GM12878 (cell line): ENCODE data around the gene TBC1D5. TPM values are rescaled to one million over a fixed set of nuclear protein-coding genes. Genes with fewer than 3 reads are reported as not detected.
A peak's percentile ranks its signal among the peaks of the same experiment; 100 is the strongest.

Experiments used
- EGR1 ChIP-seq, 2 experiments: IDR thresholded peaks; 1 replicate in 1 of 2; 2 replicates in 1 of 2; pipeline ENCODE4 v1.6.1; 2011 to 2012; ENCODE audit warnings: low read depth in 2 of 2, low read length in 2 of 2, borderline replicate concordance in 1 of 2, mild to moderate bottlenecking in 1 of 2, moderate library complexity in 1 of 2
- ESRRA ChIP-seq: IDR thresholded peaks from 2 replicates; pipeline ENCODE4 v1.6.1; 2012; ENCODE audit warnings: mild to moderate bottlenecking, low read length, improper control_type of control experiment
- ETV6 ChIP-seq, 2 experiments: fragments of 450-650 bp in 1 of 2; IDR thresholded peaks in 1 of 2; conservative IDR thresholded peaks in 1 of 2; 2 replicates each; pipeline ENCODE4 v1.6.1; 2014; ENCODE audit warnings: antibody characterized with exemption in 1 of 2, borderline replicate concordance in 1 of 2, low read depth in 1 of 2, mild to moderate bottlenecking in 1 of 2, moderate library complexity in 1 of 2
- EZH2 ChIP-seq: IDR thresholded peaks from 2 replicates; pipeline ENCODE4 v1.6.1; 2012; ENCODE audit warnings: low read depth, mild to moderate bottlenecking, control low read depth, inconsistent platforms, low read length, borderline replicate concordance; ENCODE audit not compliant: control insufficient read depth
- GABPA ChIP-seq: IDR thresholded peaks from 2 replicates; pipeline ENCODE4 v1.6.1; 2014; ENCODE audit warnings: antibody characterized with exemption, low read depth, mild to moderate bottlenecking, inconsistent platforms
- IKZF1 ChIP-seq: fragments of 450-650 bp; conservative IDR thresholded peaks from 2 replicates; pipeline ENCODE4 v1.6.1; 2017; ENCODE audit warnings: antibody characterized with exemption, mild to moderate bottlenecking
- KDM1A ChIP-seq: fragments of 200-600 bp; sonication (generic); IDR thresholded peaks from 2 replicates; pipeline ENCODE4 v1.6.1; 2016; ENCODE audit warnings: borderline replicate concordance
- LARP7 ChIP-seq: fragments of 450-650 bp; IDR thresholded peaks from 2 replicates; pipeline ENCODE4 v1.6.1; 2017; ENCODE audit warnings: mild to moderate bottlenecking
- POU2F2 ChIP-seq: IDR thresholded peaks from 3 replicates; pipeline ENCODE4 v1.6.1; 2011; ENCODE audit warnings: low read depth, mild to moderate bottlenecking, low read length, borderline replicate concordance
- RAD21 ChIP-seq: IDR thresholded peaks from 2 replicates; pipeline ENCODE4 v1.6.1; 2011; ENCODE audit warnings: mild to moderate bottlenecking, low read depth, low read length, moderate library complexity; ENCODE audit not compliant: insufficient read depth
- SMARCA5 ChIP-seq: fragments of 450-650 bp; IDR thresholded peaks from 2 replicates; pipeline ENCODE4 v1.6.1; 2017; ENCODE audit warnings: mild to moderate bottlenecking
- SUPT20H ChIP-seq: IDR thresholded peaks from 2 replicates; pipeline ENCODE4 v1.6.1; 2011; ENCODE audit warnings: low read depth, mild to moderate bottlenecking, low read length, moderate library complexity, borderline replicate concordance; ENCODE audit not compliant: control insufficient read depth
- TCF3 ChIP-seq: IDR thresholded peaks from 2 replicates; pipeline ENCODE4 v1.6.1; 2012; ENCODE audit warnings: low read depth, mild to moderate bottlenecking, low read length, borderline replicate concordance; ENCODE audit not compliant: insufficient read depth
- ZNF207 ChIP-seq: fragments of 450-650 bp; IDR thresholded peaks from 2 replicates; pipeline ENCODE4 v1.6.1; 2014; ENCODE audit warnings: antibody characterized with exemption, mild to moderate bottlenecking, borderline replicate concordance
- polyA plus RNA-seq, 11 experiments: library from polyadenylated mRNA; depleted of rRNA in 4 of 11; unstranded in 6 of 11; stranded (reverse) in 5 of 11; fragments of >200 nt; fragmentation: Nextera tagmentation in 4 of 11; fragmentation: Illumina TruSeq in 1 of 11; extraction: Ambion mirVana in 4 of 11; extraction: Trizol in 1 of 11; gene quantifications; 1 replicate in 1 of 11; 2 replicates in 10 of 11; pipeline versions ENCODE4 v1.2.1 to v1.2.3, GENCODE V29; 2011 to 2016; ENCODE audit warnings: inconsistent platforms in 2 of 11, missing spikeins in 2 of 11, low read depth in 1 of 11
- total RNA-seq, 4 experiments: library from RNA; depleted of rRNA in 3 of 4; stranded (reverse); fragments of >200 nt in 3 of 4; fragmentation: Illumina TruSeq in 1 of 4; extraction: Trizol in 1 of 4; gene quantifications; 2 replicates each; pipeline versions ENCODE4 v1.2.1 to v1.2.3, GENCODE V29; 2013 to 2021
- TF ChIP-seq, protein P1 (sequence below): fragments of 450-650 bp; IDR thresholded peaks from 2 replicates; pipeline ENCODE4 v1.6.1; 2017; ENCODE audit warnings: borderline replicate concordance
- TF ChIP-seq, protein P2 (sequence below), 3 experiments: IDR thresholded peaks in 2 of 3; conservative IDR thresholded peaks in 1 of 3; 2 replicates each; pipeline ENCODE4 v1.5.1; 2011; ENCODE audit warnings: low read depth in 3 of 3, low read length in 3 of 3, mild to moderate bottlenecking in 3 of 3, control low read depth in 2 of 3, moderate library complexity in 2 of 3, inconsistent platforms in 1 of 3, mixed read lengths in 1 of 3; ENCODE audit not compliant: control insufficient read depth in 2 of 3, insufficient read depth in 1 of 3; ENCODE audit errors: extremely low read depth in 1 of 3
- TF ChIP-seq, protein P3 (sequence below): IDR thresholded peaks from 2 replicates; pipeline ENCODE4 v1.6.1; 2011; ENCODE audit warnings: borderline replicate concordance, low read depth, mild to moderate bottlenecking, moderate library complexity, low read length; ENCODE audit not compliant: insufficient read depth, poor library complexity, severe bottlenecking
- TF ChIP-seq, protein P4 (sequence below): fragments of 450-650 bp; IDR thresholded peaks from 2 replicates; pipeline ENCODE4 v1.6.1; 2018; ENCODE audit warnings: borderline replicate concordance, mild to moderate bottlenecking; ENCODE audit not compliant: partially characterized antibody
- TF ChIP-seq, protein P5 (sequence below): IDR thresholded peaks from 2 replicates; pipeline ENCODE4 v1.6.1; 2011; ENCODE audit warnings: mild to moderate bottlenecking, low read depth, low read length, moderate library complexity; ENCODE audit not compliant: insufficient replicate concordance

The TBC1D5 gene
- total and polyA plus RNA-seq, 10 of the 15 experiments (the other 5 are each of a cell fraction or from before 2014, with no cell fraction given), result 5.5 to 61.0 (median 43.8) TPM

DNA sequence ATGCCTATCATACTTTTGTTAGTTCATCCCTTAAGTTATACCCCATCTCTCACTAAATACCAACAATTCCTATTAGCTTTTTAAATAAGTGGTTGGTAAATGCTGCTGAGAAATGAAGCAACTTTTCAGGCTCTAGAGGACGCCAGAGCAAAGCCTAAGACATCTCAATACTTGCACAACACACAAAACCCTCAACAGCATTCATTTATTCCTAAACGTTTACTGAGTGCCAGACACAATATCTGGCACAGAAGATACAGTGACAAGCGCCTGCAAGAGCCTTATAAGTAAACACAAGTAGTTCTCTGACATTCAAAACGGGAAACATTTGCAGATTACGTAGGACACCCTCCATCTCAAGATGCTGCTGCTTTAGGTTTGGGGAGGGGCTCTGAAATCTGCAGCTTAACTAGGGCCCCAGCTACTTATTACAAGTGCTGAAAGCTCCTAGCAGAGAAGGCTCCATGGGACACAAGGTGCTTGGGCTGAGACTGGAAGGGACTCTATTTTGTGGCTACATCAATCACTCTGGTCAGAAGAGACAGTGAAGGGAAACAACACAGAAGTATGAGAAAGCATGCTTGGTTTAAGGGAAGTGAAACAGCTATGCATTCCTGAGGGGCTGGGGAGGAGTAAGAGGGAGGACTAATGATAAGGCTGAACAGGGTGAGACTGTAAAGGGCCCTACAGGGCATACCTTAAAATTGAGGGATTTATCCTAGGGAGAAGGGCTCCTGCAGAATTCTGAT, 546.4 kb downstream of the TBC1D5 start (continued):
- TF ChIP-seq, protein P1, sequence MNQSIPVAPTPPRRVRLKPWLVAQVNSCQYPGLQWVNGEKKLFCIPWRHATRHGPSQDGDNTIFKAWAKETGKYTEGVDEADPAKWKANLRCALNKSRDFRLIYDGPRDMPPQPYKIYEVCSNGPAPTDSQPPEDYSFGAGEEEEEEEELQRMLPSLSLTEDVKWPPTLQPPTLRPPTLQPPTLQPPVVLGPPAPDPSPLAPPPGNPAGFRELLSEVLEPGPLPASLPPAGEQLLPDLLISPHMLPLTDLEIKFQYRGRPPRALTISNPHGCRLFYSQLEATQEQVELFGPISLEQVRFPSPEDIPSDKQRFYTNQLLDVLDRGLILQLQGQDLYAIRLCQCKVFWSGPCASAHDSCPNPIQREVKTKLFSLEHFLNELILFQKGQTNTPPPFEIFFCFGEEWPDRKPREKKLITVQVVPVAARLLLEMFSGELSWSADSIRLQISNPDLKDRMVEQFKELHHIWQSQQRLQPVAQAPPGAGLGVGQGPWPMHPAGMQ, result no peak
- TF ChIP-seq EGR1 (IDR thresholded peaks at IDR 0.05; ENCODE audit: borderline replicate concordance in 1 of 2, low read depth in 2 of 2, low read length in 2 of 2) (no peak), ZNF207 (no peak), LARP7 (no peak), EZH2 (no peak), SUPT20H (no peak), RAD21 (peak; percentile 51), TCF3 (no peak), SMARCA5 (0 out of 2 replicates have a peak, but pooled peaks have one; percentile 41), ETV6 (conservative IDR thresholded peaks at IDR 0.05 in 1 of 2, IDR thresholded peaks at IDR 0.05 in 1 of 2; ENCODE audit: borderline replicate concordance in 1 of 2, low read depth in 1 of 2) (peak in 1 of 2 experiments; percentile 58; a peak in 1 of 4 replicates), GABPA (no peak), ESRRA (no peak), KDM1A (no peak), POU2F2 (peak; percentile 43; the same call in 1 of the 3 replicates), IKZF1 (peak; percentile 88)
- TF ChIP-seq, protein P2, sequence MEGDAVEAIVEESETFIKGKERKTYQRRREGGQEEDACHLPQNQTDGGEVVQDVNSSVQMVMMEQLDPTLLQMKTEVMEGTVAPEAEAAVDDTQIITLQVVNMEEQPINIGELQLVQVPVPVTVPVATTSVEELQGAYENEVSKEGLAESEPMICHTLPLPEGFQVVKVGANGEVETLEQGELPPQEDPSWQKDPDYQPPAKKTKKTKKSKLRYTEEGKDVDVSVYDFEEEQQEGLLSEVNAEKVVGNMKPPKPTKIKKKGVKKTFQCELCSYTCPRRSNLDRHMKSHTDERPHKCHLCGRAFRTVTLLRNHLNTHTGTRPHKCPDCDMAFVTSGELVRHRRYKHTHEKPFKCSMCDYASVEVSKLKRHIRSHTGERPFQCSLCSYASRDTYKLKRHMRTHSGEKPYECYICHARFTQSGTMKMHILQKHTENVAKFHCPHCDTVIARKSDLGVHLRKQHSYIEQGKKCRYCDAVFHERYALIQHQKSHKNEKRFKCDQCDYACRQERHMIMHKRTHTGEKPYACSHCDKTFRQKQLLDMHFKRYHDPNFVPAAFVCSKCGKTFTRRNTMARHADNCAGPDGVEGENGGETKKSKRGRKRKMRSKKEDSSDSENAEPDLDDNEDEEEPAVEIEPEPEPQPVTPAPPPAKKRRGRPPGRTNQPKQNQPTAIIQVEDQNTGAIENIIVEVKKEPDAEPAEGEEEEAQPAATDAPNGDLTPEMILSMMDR (IDR thresholded peaks at IDR 0.05 in 2 of 3, conservative IDR thresholded peaks at IDR 0.05 in 1 of 3; ENCODE audit: control insufficient read depth in 2 of 3, extremely low read depth in 1 of 3, insufficient read depth in 1 of 3, low read depth in 3 of 3, low read length in 3 of 3), result peak; percentile 32 to 49 (median 32); a peak in 4 of 6 replicates
- TF ChIP-seq, protein P3, sequence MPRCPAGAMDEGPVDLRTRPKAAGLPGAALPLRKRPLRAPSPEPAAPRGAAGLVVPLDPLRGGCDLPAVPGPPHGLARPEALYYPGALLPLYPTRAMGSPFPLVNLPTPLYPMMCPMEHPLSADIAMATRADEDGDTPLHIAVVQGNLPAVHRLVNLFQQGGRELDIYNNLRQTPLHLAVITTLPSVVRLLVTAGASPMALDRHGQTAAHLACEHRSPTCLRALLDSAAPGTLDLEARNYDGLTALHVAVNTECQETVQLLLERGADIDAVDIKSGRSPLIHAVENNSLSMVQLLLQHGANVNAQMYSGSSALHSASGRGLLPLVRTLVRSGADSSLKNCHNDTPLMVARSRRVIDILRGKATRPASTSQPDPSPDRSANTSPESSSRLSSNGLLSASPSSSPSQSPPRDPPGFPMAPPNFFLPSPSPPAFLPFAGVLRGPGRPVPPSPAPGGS, result peak; percentile 61
- TF ChIP-seq, protein P4, sequence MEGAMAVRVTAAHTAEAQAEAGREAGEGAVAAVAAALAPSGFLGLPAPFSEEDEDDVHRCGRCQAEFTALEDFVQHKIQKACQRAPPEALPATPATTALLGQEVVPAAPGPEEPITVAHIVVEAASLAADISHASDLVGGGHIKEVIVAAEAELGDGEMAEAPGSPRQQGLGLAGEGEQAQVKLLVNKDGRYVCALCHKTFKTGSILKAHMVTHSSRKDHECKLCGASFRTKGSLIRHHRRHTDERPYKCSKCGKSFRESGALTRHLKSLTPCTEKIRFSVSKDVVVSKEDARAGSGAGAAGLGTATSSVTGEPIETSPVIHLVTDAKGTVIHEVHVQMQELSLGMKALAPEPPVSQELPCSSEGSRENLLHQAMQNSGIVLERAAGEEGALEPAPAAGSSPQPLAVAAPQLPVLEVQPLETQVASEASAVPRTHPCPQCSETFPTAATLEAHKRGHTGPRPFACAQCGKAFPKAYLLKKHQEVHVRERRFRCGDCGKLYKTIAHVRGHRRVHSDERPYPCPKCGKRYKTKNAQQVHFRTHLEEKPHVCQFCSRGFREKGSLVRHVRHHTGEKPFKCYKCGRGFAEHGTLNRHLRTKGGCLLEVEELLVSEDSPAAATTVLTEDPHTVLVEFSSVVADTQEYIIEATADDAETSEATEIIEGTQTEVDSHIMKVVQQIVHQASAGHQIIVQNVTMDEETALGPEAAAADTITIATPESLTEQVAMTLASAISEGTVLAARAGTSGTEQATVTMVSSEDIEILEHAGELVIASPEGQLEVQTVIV, result no peak
- TF ChIP-seq, protein P5, sequence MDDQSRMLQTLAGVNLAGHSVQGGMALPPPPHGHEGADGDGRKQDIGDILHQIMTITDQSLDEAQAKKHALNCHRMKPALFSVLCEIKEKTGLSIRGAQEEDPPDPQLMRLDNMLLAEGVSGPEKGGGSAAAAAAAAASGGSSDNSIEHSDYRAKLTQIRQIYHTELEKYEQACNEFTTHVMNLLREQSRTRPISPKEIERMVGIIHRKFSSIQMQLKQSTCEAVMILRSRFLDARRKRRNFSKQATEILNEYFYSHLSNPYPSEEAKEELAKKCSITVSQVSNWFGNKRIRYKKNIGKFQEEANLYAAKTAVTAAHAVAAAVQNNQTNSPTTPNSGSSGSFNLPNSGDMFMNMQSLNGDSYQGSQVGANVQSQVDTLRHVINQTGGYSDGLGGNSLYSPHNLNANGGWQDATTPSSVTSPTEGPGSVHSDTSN, result peak; percentile 86
